Measurements from ENCODE around the gene CTTNBP2NL. TPM values are rescaled to one million over a fixed set of nuclear protein-coding genes. Genes with fewer than 3 reads are reported as not detected.

Gene CTTNBP2NL
- total RNA-seq, 1 experiment from 2014 or later: 38.8 TPM

- H3K27me3 ChIP-seq (ENCODE audit: insufficient read depth, low read length): no peaks in the 10 kb centered on the region
- H4K5ac ChIP-seq (ENCODE audit: insufficient read length, low read depth, low read length): no peak overlapping the region
- no peak overlapping the region for H3K4me3 Mint-ChIP-seq
- no peak overlapping the region for H3K18ac ChIP-seq (ENCODE audit: insufficient read length, low read depth, low read length)
- no peaks in the 10 kb centered on the region for H3K79me2 ChIP-seq (ENCODE audit: insufficient read depth, low read length)
- H3K27me3 Mint-ChIP-seq (ENCODE audit: low read depth): no peaks in the 10 kb centered on the region
- no peaks in the 10 kb centered on the region for H3K23me2 ChIP-seq (ENCODE audit: insufficient read length, low read depth, low read length, poor library complexity, severe bottlenecking)
- H4K20me1 ChIP-seq (ENCODE audit: control insufficient read depth, insufficient read depth, insufficient read length): no peaks in the 10 kb centered on the region
- H3K4me1 Mint-ChIP-seq: peaks cover 19 to 31% of the 10 kb centered on the region in 2 experiments
- H4K8ac ChIP-seq (replicated peaks; ENCODE audit: insufficient read length, low read depth, low read length): no peak overlapping the region
- H3K4me1 ChIP-seq (ENCODE audit: insufficient read depth, low read length): no peaks in the 10 kb centered on the region
- no peak overlapping the region for H3K56ac ChIP-seq (ENCODE audit: insufficient read length, low read depth, low read length)
- no peak overlapping the region for H2BK12ac ChIP-seq (ENCODE audit: insufficient read length, low read depth, low read length)
- no peak overlapping the region for H2BK15ac ChIP-seq (ENCODE audit: low read depth, low read length)
- no peak overlapping the region for H2AK5ac ChIP-seq (ENCODE audit: insufficient read length, low read length)
- H2BK5ac ChIP-seq (ENCODE audit: insufficient read length, low read length): no peak overlapping the region
- H3K23ac ChIP-seq (ENCODE audit: insufficient read length, low read depth, low read length): no peak overlapping the region
- TF ChIP-seq, protein P1, sequence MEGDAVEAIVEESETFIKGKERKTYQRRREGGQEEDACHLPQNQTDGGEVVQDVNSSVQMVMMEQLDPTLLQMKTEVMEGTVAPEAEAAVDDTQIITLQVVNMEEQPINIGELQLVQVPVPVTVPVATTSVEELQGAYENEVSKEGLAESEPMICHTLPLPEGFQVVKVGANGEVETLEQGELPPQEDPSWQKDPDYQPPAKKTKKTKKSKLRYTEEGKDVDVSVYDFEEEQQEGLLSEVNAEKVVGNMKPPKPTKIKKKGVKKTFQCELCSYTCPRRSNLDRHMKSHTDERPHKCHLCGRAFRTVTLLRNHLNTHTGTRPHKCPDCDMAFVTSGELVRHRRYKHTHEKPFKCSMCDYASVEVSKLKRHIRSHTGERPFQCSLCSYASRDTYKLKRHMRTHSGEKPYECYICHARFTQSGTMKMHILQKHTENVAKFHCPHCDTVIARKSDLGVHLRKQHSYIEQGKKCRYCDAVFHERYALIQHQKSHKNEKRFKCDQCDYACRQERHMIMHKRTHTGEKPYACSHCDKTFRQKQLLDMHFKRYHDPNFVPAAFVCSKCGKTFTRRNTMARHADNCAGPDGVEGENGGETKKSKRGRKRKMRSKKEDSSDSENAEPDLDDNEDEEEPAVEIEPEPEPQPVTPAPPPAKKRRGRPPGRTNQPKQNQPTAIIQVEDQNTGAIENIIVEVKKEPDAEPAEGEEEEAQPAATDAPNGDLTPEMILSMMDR (conservative IDR thresholded peaks at IDR 0.05): no peak
- H3K9me3 ChIP-seq (ENCODE audit: control insufficient read depth, low read depth, low read length): no peaks in the 10 kb centered on the region
- H2BK120ac ChIP-seq (ENCODE audit: low read depth, low read length, poor library complexity, severe bottlenecking): no peak overlapping the region
- no peak overlapping the region for H3K4me2 ChIP-seq (ENCODE audit: insufficient read depth, insufficient read length, low read length)
- no peak overlapping the region for H2AFZ ChIP-seq (ENCODE audit: low read length)
- H3K36me3 Mint-ChIP-seq (ENCODE audit: insufficient read depth in 1 of 3, low read depth in 3 of 3): peaks cover 21 to 59% (median 39%) of the 10 kb centered on the region in 3 experiments
- H3K4ac ChIP-seq (ENCODE audit: low read depth, low read length): no peak overlapping the region
- H3K27ac ChIP-seq (ENCODE audit: insufficient read length, low read depth, low read length): no peak overlapping the region
- no peaks in the 10 kb centered on the region for H3K79me1 ChIP-seq (ENCODE audit: insufficient read depth, low read depth, low read length, poor library complexity, severe bottlenecking)
- no peak for DNase-seq
- no peak overlapping the region for H2BK20ac ChIP-seq (ENCODE audit: low read depth, low read length, poor library complexity, severe bottlenecking)
- no peak overlapping the region for H3K14ac ChIP-seq (ENCODE audit: insufficient read depth, low read length)
- H3K9me3 Mint-ChIP-seq: no peaks in the 10 kb centered on the region
- no peak overlapping the region for H3K9ac ChIP-seq (ENCODE audit: extremely low read depth, insufficient read length, low read length)
- no peak overlapping the region for H3T11ph ChIP-seq (ENCODE audit: low read length)
- H3K27ac Mint-ChIP-seq: no peak overlapping the region
- no peak overlapping the region for H4K91ac ChIP-seq (ENCODE audit: insufficient read length, low read depth, low read length)
Observed at GRCh38 chr1:112457955-112458354, 61.9 kb downstream of the CTTNBP2NL start.
